Neural cell (in vitro differentiated cells): ENCODE results near the gene GBP4. TPM values are rescaled to one million over a fixed set of nuclear protein-coding genes. Genes with fewer than 3 reads are reported as not detected.

Experiments
- H2AFZ ChIP-seq: fragments of 200-600, 300-800 bp; sonication (generic), shearing (Covaris generic); 2 replicates; pipeline ENCODE4 v1.6.0; 2014; ENCODE audit warnings: low read depth, mild to moderate bottlenecking, antibody characterized with exemption, low read length, moderate library complexity
- H3F3A ChIP-seq: fragments of 200-600 bp; shearing (Covaris generic); 2 replicates; pipeline ENCODE4 v1.6.1; 2016; ENCODE audit warnings: mild to moderate bottlenecking, moderate library complexity, mixed read lengths, antibody characterized with exemption, low read length; ENCODE audit not compliant: insufficient read depth, poor library complexity, severe bottlenecking
- H3K27ac ChIP-seq: fragments of 200-600, 300-800 bp; sonication (generic), shearing (Covaris generic); 2 replicates; pipeline ENCODE4 v1.5.1; 2014; ENCODE audit warnings: mild to moderate bottlenecking, low read length, moderate library complexity
- H3K27me3 ChIP-seq: fragments of 300-800, 200-600 bp; sonication (generic), shearing (Covaris generic); 2 replicates; pipeline ENCODE4 v1.6.0; 2014; ENCODE audit warnings: mild to moderate bottlenecking, low read depth, low read length, moderate library complexity; ENCODE audit not compliant: insufficient read depth
- H3K36me3 ChIP-seq: fragments of 300-800, 200-600 bp; sonication (generic), shearing (Covaris generic); 2 replicates; pipeline ENCODE4 v1.5.1; 2014; ENCODE audit warnings: mild to moderate bottlenecking, antibody characterized with exemption, low read length, moderate library complexity; ENCODE audit not compliant: insufficient read depth
- H3K4me2 ChIP-seq: fragments of 300-800, 200-600 bp; sonication (generic), shearing (Covaris generic); 2 replicates; pipeline ENCODE4 v1.6.0; 2014; ENCODE audit warnings: mild to moderate bottlenecking, low read length
- H3K4me3 ChIP-seq: fragments of 300-800, 200-600 bp; sonication (generic), shearing (Covaris generic); 2 replicates; pipeline ENCODE4 v1.5.1; 2014; ENCODE audit warnings: mild to moderate bottlenecking, low read length, moderate library complexity
- H3K79me2 ChIP-seq: fragments of 200-600 bp; shearing (Covaris generic); replicated peaks from 2 replicates; pipeline ENCODE4 v1.6.0; 2014; ENCODE audit warnings: mild to moderate bottlenecking, low read length, moderate library complexity; ENCODE audit not compliant: insufficient read depth
- H3K9ac ChIP-seq: fragments of 300-800, 200-600 bp; sonication (generic), shearing (Covaris generic); 2 replicates; pipeline ENCODE4 v1.6.1; 2016; ENCODE audit warnings: mild to moderate bottlenecking, low read length, mixed read lengths
- H3K9me2 ChIP-seq: fragments of 200-600 bp; shearing (Covaris generic); 2 replicates; pipeline ENCODE4 v1.6.1; 2016; ENCODE audit warnings: mild to moderate bottlenecking, low read length, mixed read lengths; ENCODE audit not compliant: insufficient read depth
- H3K9me3 ChIP-seq: fragments of 200-600, 300-800 bp; sonication (generic), shearing (Covaris generic); 2 replicates; pipeline ENCODE4 v1.6.1; 2016; ENCODE audit warnings: mild to moderate bottlenecking, mixed run types, low read length, moderate library complexity, mixed read lengths
- H4K20me1 ChIP-seq: fragments of 200-600 bp; shearing (Covaris generic); 2 replicates; pipeline ENCODE4 v1.6.1; 2016; ENCODE audit warnings: mild to moderate bottlenecking, mixed run types; ENCODE audit not compliant: insufficient read depth
- CTCF ChIP-seq: fragments of 450-650 bp; IDR thresholded peaks from 2 replicates; pipeline ENCODE4 v1.5.1; 2014; ENCODE audit warnings: antibody characterized with exemption, mild to moderate bottlenecking, moderate library complexity; ENCODE audit not compliant: poor library complexity, severe bottlenecking
- EP300 ChIP-seq: fragments of 450-650 bp; conservative IDR thresholded peaks from 2 replicates; pipeline ENCODE4 v1.6.1; 2014; ENCODE audit warnings: antibody characterized with exemption, mild to moderate bottlenecking, moderate library complexity; ENCODE audit not compliant: poor library complexity, severe bottlenecking
- EZH2 ChIP-seq: fragments of 200-600, 300-800 bp; shearing (Covaris generic), sonication (generic); IDR thresholded peaks from 2 replicates; pipeline ENCODE4 v1.6.1; 2014; ENCODE audit warnings: antibody characterized with exemption, low read length, borderline replicate concordance, mild to moderate bottlenecking; ENCODE audit not compliant: insufficient read depth, poor library complexity, severe bottlenecking
- MXI1 ChIP-seq: fragments of 450-650 bp; conservative IDR thresholded peaks from 2 replicates; pipeline ENCODE4 v1.6.1; 2014; ENCODE audit warnings: antibody characterized with exemption, mild to moderate bottlenecking; ENCODE audit not compliant: poor library complexity, severe bottlenecking
- POLR2AphosphoS5 ChIP-seq: IDR thresholded peaks from 2 replicates; pipeline ENCODE4 v1.6.1; 2012
- RAD21 ChIP-seq: fragments of 450-650 bp; conservative IDR thresholded peaks from 2 replicates; pipeline ENCODE4 v1.6.1; 2014; ENCODE audit warnings: antibody characterized with exemption, mild to moderate bottlenecking, moderate library complexity
- REST ChIP-seq: IDR thresholded peaks from 2 replicates; pipeline ENCODE4 v1.6.1; 2012; ENCODE audit warnings: borderline replicate concordance
- SMC3 ChIP-seq: fragments of 450-650 bp; conservative IDR thresholded peaks from 2 replicates; pipeline ENCODE4 v1.6.1; 2014; ENCODE audit warnings: antibody characterized with exemption, mild to moderate bottlenecking, moderate library complexity; ENCODE audit not compliant: poor library complexity
- TAF1 ChIP-seq: IDR thresholded peaks from 2 replicates; pipeline ENCODE4 v1.6.1; 2012; ENCODE audit warnings: low read depth
- polyA plus RNA-seq: library from polyadenylated mRNA; depleted of rRNA; stranded (reverse); fragments of >200 nt; gene quantifications from 2 replicates; pipeline ENCODE4 v1.2.3, GENCODE V29; 2014

The GBP4 gene
- polyA plus RNA-seq, 1 donor from 2014 or later = not detected

GRCh38 chr1:89195476-89195875, 3.3 kb downstream of the GBP4 start:
- no peaks in the 10 kb centered on the region for H3K27me3 ChIP-seq
- no peak overlapping the region for H3K9ac ChIP-seq
- TF ChIP-seq SMC3 (no peak), TAF1 (no peak), MXI1 (no peak), REST (no peak), EP300 (no peak), RAD21 (no peak), EZH2 (no peak), POLR2AphosphoS5 (no peak), CTCF (no peak)
- no peaks in the 10 kb centered on the region for H3K9me2 ChIP-seq
- no peaks in the 10 kb centered on the region for H3K36me3 ChIP-seq
- no peaks in the 10 kb centered on the region for H4K20me1 ChIP-seq
- no peaks in the 10 kb centered on the region for H3F3A ChIP-seq
- no peak overlapping the region for H3K4me2 ChIP-seq
- no peak overlapping the region for H3K4me3 ChIP-seq
- no peaks in the 10 kb centered on the region for H3K9me3 ChIP-seq
- H2AFZ ChIP-seq = no peak overlapping the region
- H3K79me2 ChIP-seq = no peaks in the 10 kb centered on the region
- no peak overlapping the region for H3K27ac ChIP-seq

GRCh38 chr1:89191314-89191713, 7.4 kb downstream of the GBP4 start:
- H4K20me1 ChIP-seq = no peaks in the 10 kb centered on the region
- H3K79me2 ChIP-seq = no peaks in the 10 kb centered on the region
- no peak overlapping the region for H3K9ac ChIP-seq
- no peaks in the 10 kb centered on the region for H3F3A ChIP-seq
- no peaks in the 10 kb centered on the region for H3K9me2 ChIP-seq
- no peaks in the 10 kb centered on the region for H3K9me3 ChIP-seq
- no peaks in the 10 kb centered on the region for H3K27me3 ChIP-seq
- H2AFZ ChIP-seq = no peak overlapping the region
- H3K4me2 ChIP-seq = no peak overlapping the region
- H3K27ac ChIP-seq = no peak overlapping the region
- no peak overlapping the region for H3K4me3 ChIP-seq
- no peaks in the 10 kb centered on the region for H3K36me3 ChIP-seq
- TF ChIP-seq MXI1 (no peak), POLR2AphosphoS5 (no peak), REST (no peak), EP300 (no peak), EZH2 (no peak), TAF1 (no peak), SMC3 (no peak), RAD21 (no peak)
